OCI-LY3 (cell line): Measurements from ENCODE around the gene EDEM1.

ENCODE experiments used
- H2AFZ ChIP-seq: fragments of 200-600, 300-600 bp; shearing (Covaris generic); 2 replicates; pipeline ENCODE4 v1.6.0; 2014; ENCODE audit warnings: antibody characterized with exemption, low read depth, low read length
- H3K27ac ChIP-seq: fragments of 200-600, 300-600 bp; sonication (generic); 2 replicates; pipeline ENCODE4 v1.5.1; 2014; ENCODE audit warnings: mild to moderate bottlenecking, low read length, moderate library complexity, mixed read lengths
- H3K27me3 ChIP-seq: fragments of 200-600, 300-600 bp; sonication (generic); 2 replicates; pipeline ENCODE4 v1.6.1; 2014; ENCODE audit warnings: low read depth, low read length, mixed read lengths
- H3K36me3 ChIP-seq: fragments of 200-600, 300-600 bp; sonication (generic); replicated peaks from 2 replicates; pipeline ENCODE3; 2014; ENCODE audit warnings: low read depth, low read length, mixed read lengths
- H3K4me1 ChIP-seq: fragments of 300-600, 200-600 bp; sonication (generic); 2 replicates; pipeline ENCODE4 v1.6.1; 2014; ENCODE audit warnings: low read length, mixed read lengths
- H3K4me2 ChIP-seq: fragments of 200-600, 300-600 bp; sonication (generic); 2 replicates; pipeline ENCODE4 v1.6.1; 2014; ENCODE audit warnings: low read length, mixed read lengths
- H3K4me3 ChIP-seq: fragments of 300-600, 200-600 bp; sonication (generic); 2 replicates; pipeline ENCODE4 v1.5.1; 2014; ENCODE audit warnings: antibody characterized with exemption, mild to moderate bottlenecking, low read length, moderate library complexity
- H3K79me2 ChIP-seq: fragments of 300-600, 200-600 bp; shearing (Covaris generic); 2 replicates; pipeline ENCODE4 v1.6.1; 2014; ENCODE audit warnings: mild to moderate bottlenecking, low read length, mixed read lengths
- H3K9ac ChIP-seq: fragments of 300-600, 200-600 bp; shearing (Covaris generic); 2 replicates; pipeline ENCODE4 v1.6.0; 2014; ENCODE audit warnings: mild to moderate bottlenecking, low read length, moderate library complexity
- H3K9me3 ChIP-seq: fragments of 200-600, 300-600 bp; shearing (Covaris generic); 2 replicates; pipeline ENCODE4 v1.6.1; 2014; ENCODE audit warnings: low read length, mixed read lengths; ENCODE audit not compliant: insufficient read depth
- H4K20me1 ChIP-seq: fragments of 200-600, 300-600 bp; sonication (generic); 2 replicates; pipeline ENCODE4 v1.6.1; 2016; ENCODE audit warnings: low read length, mixed read lengths; ENCODE audit not compliant: insufficient read depth
- CTCF ChIP-seq: fragments of 200-600, 300-600 bp; sonication (generic); IDR thresholded peaks from 2 replicates; pipeline ENCODE4 v1.5.1; 2014; ENCODE audit warnings: antibody characterized with exemption, low read length, low read depth
- EZH2phosphoT487 ChIP-seq: fragments of 200-600 bp; shearing (Covaris generic); IDR thresholded peaks from 2 replicates; pipeline ENCODE4 v1.6.1; 2018; ENCODE audit warnings: antibody characterized with exemption, mixed run types, low read depth

Gene EDEM1

DNA sequence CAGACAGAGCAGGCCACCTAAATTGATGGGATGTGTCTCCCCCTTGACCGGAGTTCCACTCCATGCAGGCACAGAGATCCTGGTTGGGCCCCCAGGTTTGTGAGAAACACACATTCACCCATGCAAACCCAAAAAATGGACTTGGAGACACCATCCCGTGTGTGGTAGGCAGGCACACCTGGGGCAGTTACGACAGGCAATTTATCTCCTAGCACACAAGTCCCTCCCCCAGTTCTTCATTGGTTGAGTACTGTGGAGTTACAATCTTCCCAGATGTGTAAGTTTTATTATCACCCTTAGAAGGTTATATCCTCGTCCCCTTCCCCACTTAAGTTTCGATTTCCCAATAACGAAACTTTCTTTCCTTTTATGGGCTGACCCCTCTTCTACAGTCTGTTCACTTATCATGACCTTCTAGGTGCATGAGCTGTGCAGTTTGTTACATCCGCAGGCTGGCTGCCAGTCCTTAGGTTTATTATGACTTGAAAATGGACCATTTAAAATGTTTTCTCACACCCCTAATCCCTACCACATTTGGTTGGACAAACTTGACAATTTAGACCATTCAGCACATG lies 38.1 kb upstream of the EDEM1 start:
- H3K9me3 ChIP-seq, result 0 out of 2 replicates have a peak, but pooled peaks cover under 1% of the 10 kb centered on the region
- H3K79me2 ChIP-seq, result peaks cover 92% of the 10 kb centered on the region
- peaks cover 43% of the 10 kb centered on the region for H4K20me1 ChIP-seq
- no peak overlapping the region for H3K4me3 ChIP-seq
- peaks cover 13% of the 10 kb centered on the region for H3K36me3 ChIP-seq
- H3K4me2 ChIP-seq, result no peak overlapping the region
- H3K4me1 ChIP-seq, result peaks cover 4% of the 10 kb centered on the region
- TF ChIP-seq EZH2phosphoT487 (no peak), CTCF (no peak)
- H2AFZ ChIP-seq, result no peak overlapping the region
- no peak overlapping the region for H3K27ac ChIP-seq
- H3K27me3 ChIP-seq, result no peaks in the 10 kb centered on the region
- no peak overlapping the region for H3K9ac ChIP-seq

GRCh38 chr3:5151586-5151985 lies 35.9 kb upstream of the EDEM1 start:
- Histone ChIP-seq H3K79me2 (peaks cover 94% of the 10 kb centered on the region), H3K27ac (no peak overlapping the region), H3K9ac (no peak overlapping the region), H3K4me3 (no peak overlapping the region), H4K20me1 (peaks cover 34% of the 10 kb centered on the region), H3K4me2 (no peak overlapping the region), H3K9me3 (no peaks in the 10 kb centered on the region), H3K4me1 (peaks cover 7% of the 10 kb centered on the region), H2AFZ (no peak overlapping the region), H3K36me3 (peaks cover 7% of the 10 kb centered on the region), H3K27me3 (no peaks in the 10 kb centered on the region)
- TF ChIP-seq CTCF, result no peak
- no peak for TF ChIP-seq EZH2phosphoT487

- no peak overlapping the region for H3K4me2 ChIP-seq
- no peaks in the 10 kb centered on the region for H3K27me3 ChIP-seq
- H3K36me3 ChIP-seq, result peaks cover 5% of the 10 kb centered on the region
- H3K4me3 ChIP-seq, result no peak overlapping the region
- H3K9ac ChIP-seq, result no peak overlapping the region
- H3K9me3 ChIP-seq, result no peaks in the 10 kb centered on the region
- peaks cover 96% of the 10 kb centered on the region for H3K79me2 ChIP-seq
- H3K4me1 ChIP-seq, result peaks cover 7% of the 10 kb centered on the region
- no peak overlapping the region for H3K27ac ChIP-seq
- H4K20me1 ChIP-seq, result peaks cover 37% of the 10 kb centered on the region
- no peak overlapping the region for H2AFZ ChIP-seq
- TF ChIP-seq CTCF (no peak), EZH2phosphoT487 (no peak)
Measured at GRCh38 chr3:5153074-5153473, 34.4 kb upstream of the EDEM1 start.

DNA sequence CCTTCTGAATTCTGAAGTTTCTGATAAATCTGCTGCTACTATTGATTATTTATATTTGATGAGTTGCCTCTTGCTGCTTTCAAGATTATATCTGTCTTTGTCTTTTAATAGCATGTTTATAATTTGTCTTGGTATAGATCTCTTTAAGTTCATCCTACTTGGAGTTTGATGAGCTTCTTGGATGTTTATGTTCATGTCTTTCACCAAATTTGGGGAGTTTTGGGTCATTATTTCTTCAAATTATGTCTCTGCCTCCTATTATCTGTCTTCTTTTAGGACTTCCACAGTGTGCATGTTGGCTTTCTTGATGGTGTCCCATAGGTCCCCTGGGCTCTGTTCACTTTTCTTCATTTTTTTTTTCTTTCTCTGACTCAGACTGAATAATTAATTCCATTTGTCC lies 32.3 kb upstream of the EDEM1 start:
- Histone ChIP-seq H3K4me1 (peaks cover 7% of the 10 kb centered on the region), H3K79me2 (peaks cover 90% of the 10 kb centered on the region)
- no peak for TF ChIP-seq EZH2phosphoT487
- no peak for TF ChIP-seq CTCF

More for the DNA sequence above, 32.3 kb upstream of the EDEM1 start:
- H2AFZ ChIP-seq, result no peak overlapping the region
- H3K9ac ChIP-seq, result no peak overlapping the region
- H3K36me3 ChIP-seq, result peaks cover 5% of the 10 kb centered on the region
- peaks cover 27% of the 10 kb centered on the region for H4K20me1 ChIP-seq
- H3K27ac ChIP-seq, result no peak overlapping the region
- no peak overlapping the region for H3K4me2 ChIP-seq
- H3K27me3 ChIP-seq, result no peaks in the 10 kb centered on the region
- H3K4me3 ChIP-seq, result no peak overlapping the region
- no peaks in the 10 kb centered on the region for H3K9me3 ChIP-seq
